ENCODE data around the gene NFIB. TPM values are rescaled to one million over a fixed set of nuclear protein-coding genes. Genes with fewer than 3 reads are reported as not detected.
A peak's percentile ranks its signal among the peaks of the same experiment; 100 is the strongest.

Gene NFIB
- total RNA-seq, 2 donors from 2014 or later = 230 to 305 TPM

GRCh38 chr9:14213504-14213903, 100.4 kb downstream of the NFIB start:
- no peak for DNase-seq (ENCODE audit: low spot score)
- intact Hi-C loops (cut with DNase I) = loop anchor here in 1 of 2 donors (10.0 kb wide), 1 partner anchor 91 kb away; no protein-coding TSS in a partner anchor

- intact Hi-C loops (cut with DNase I) = loop anchor here in 1 of 2 donors (10.0 kb wide), 1 partner anchor 92 kb away; no protein-coding TSS in a partner anchor
- no peak for DNase-seq (ENCODE audit: low spot score)
Measured at GRCh38 chr9:14212697-14213420, 101.1 kb downstream of the NFIB start.

- intact Hi-C loops (cut with DNase I) = loop anchor here in 1 of 2 donors (10.0 kb wide), 1 partner anchor 93 kb away; no protein-coding TSS in a partner anchor
- DNase-seq (ENCODE audit: low spot score) = no peak
Measured at GRCh38 chr9:14212077-14212476, 101.9 kb downstream of the NFIB start.

- DNase-seq (ENCODE audit: low spot score) = no peak
- intact Hi-C loops (cut with DNase I) = loop anchor here in 1 of 2 donors (10.0 kb wide), 1 partner anchor 93 kb away; no protein-coding TSS in a partner anchor
Measured at GRCh38 chr9:14211564-14211963, 102.4 kb downstream of the NFIB start.

GRCh38 chr9:14210428-14210827, 103.5 kb downstream of the NFIB start:
- intact Hi-C loops (cut with DNase I) = loop anchor here in 1 of 2 donors (10.0 kb wide), 1 partner anchor 94 kb away; no protein-coding TSS in a partner anchor
- no peak for DNase-seq (ENCODE audit: low spot score)

- intact Hi-C loops (cut with DNase I) = loop anchor here (10.0 kb wide), 3 partner anchors 85 to 765 kb away; no protein-coding TSS in a partner anchor
- DNase-seq (ENCODE audit: low spot score) = no peak
Measured at GRCh38 chr9:14209399-14210345, 104.3 kb downstream of the NFIB start.

GRCh38 chr9:14207352-14207995, 106.5 kb downstream of the NFIB start:
- no peak for DNase-seq (ENCODE audit: low spot score)
- intact Hi-C loops (cut with DNase I) = loop anchor here (10.0 kb wide), 2 partner anchors 87 to 763 kb away; no protein-coding TSS in a partner anchor

- no peak for DNase-seq (ENCODE audit: low spot score)
- intact Hi-C loops (cut with DNase I) = loop anchor here (10.0 kb wide), 2 partner anchors 89 to 761 kb away; no protein-coding TSS in a partner anchor
Measured at GRCh38 chr9:14205463-14205862, 108.5 kb downstream of the NFIB start.

GRCh38 chr9:14203356-14204056, 110.4 kb downstream of the NFIB start:
- intact Hi-C loops (cut with DNase I) = loop anchor here (1.0 to 10.0 kb wide), 3 partner anchors 13 to 759 kb away; no protein-coding TSS in a partner anchor
- no peak for DNase-seq (ENCODE audit: low spot score)

GRCh38 chr9:14198841-14199455, 115.0 kb downstream of the NFIB start:
- DNase-seq (ENCODE audit: low spot score) = peak; percentile 82
- intact Hi-C loops (cut with DNase I) = no loop called here

GRCh38 chr9:14198047-14198840, 115.7 kb downstream of the NFIB start:
- intact Hi-C loops (cut with DNase I) = no loop called here
- DNase-seq (ENCODE audit: low spot score) = no peak

GRCh38 chr9:14197325-14197858, 116.5 kb downstream of the NFIB start:
- no peak for DNase-seq (ENCODE audit: low spot score)
- intact Hi-C loops (cut with DNase I) = no loop called here

- DNase-seq (ENCODE audit: low spot score) = no peak
- intact Hi-C loops (cut with DNase I) = no loop called here
Measured at GRCh38 chr9:14193328-14193990, 120.5 kb downstream of the NFIB start.

GRCh38 chr9:14192556-14192955, 121.4 kb downstream of the NFIB start:
- no peak for DNase-seq (ENCODE audit: low spot score)
- intact Hi-C loops (cut with DNase I) = no loop called here

GRCh38 chr9:14191512-14191911, 122.4 kb downstream of the NFIB start:
- DNase-seq (ENCODE audit: low spot score) = no peak
- intact Hi-C loops (cut with DNase I) = no loop called here

- DNase-seq (ENCODE audit: low spot score) = no peak
- intact Hi-C loops (cut with DNase I) = no loop called here
Measured at GRCh38 chr9:14190240-14190639, 123.7 kb downstream of the NFIB start.

Measured in posterior vena cava (tissue), 2 donors.